Measurements from ENCODE around the gene DDX39B. TPM values are rescaled to one million over a fixed set of nuclear protein-coding genes. Genes with fewer than 3 reads are reported as not detected.
A peak's percentile ranks its signal among the peaks of the same experiment; 100 is the strongest.

DDX39B gene
- total and polyA plus RNA-seq, 7 experiments from 2014 or later = 106 to 761 (median 506) TPM

DNA sequence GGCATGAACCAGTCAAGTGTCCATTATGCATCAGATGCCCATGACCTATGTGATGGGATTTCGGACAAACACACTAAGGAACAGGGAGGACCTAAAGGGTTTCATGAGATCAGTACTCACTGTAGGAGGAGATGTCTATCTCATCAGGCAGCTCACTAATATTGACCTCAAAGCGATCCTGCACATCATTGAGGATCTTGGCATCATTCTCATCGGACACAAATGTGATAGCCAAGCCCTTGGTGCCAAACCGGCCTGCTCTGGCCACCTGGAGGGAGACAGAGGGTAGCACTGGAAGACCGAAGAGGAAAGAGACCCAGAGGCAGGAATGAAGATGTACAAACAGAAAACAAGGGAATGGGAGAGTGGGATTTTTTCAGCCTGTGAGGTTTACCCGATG, 11.1 kb downstream of the DDX39B start:
- Mint-ChIP-seq H3K9me3 (no peaks in the 10 kb centered on the region), H3K27ac (no peak overlapping the region), H3K36me3 (peaks cover 4 to 37% (median 22%) of the 10 kb centered on the region in 5 donors), H3K27me3 (no peaks in the 10 kb centered on the region), H3K4me1 (peaks cover 12 to 32% (median 21%) of the 10 kb centered on the region in 7 donors), H3K4me3 (no peak overlapping the region)
- H3K36me3 ChIP-seq (ENCODE audit: control insufficient read depth in 2 of 3, insufficient read depth in 3 of 3, low read length in 3 of 3) = peaks cover 40 to 61% (median 47%) of the 10 kb centered on the region in 3 experiments
- intact Hi-C loops (cut with micrococcal nuclease) = no loop called here
- no peaks in the 10 kb centered on the region for H3K4me1 ChIP-seq (ENCODE audit: control insufficient read depth in 2 of 2, insufficient read depth in 2 of 2, low read length in 2 of 2)
- POLR2A ChIA-PET = no interaction called here
- CTCF ChIA-PET = no interaction called here
- H3K4me3 ChIP-seq (ENCODE audit: low read length) = no peak overlapping the region
- DNase-seq (no peak), ATAC-seq (no peak)
- H3K27ac ChIP-seq (ENCODE audit: low read depth, low read length) = no peak overlapping the region
- H3K9me3 ChIP-seq (ENCODE audit: control insufficient read depth in 2 of 3, low read length in 3 of 3) = no peaks in the 10 kb centered on the region
- no peaks in the 10 kb centered on the region for H3K27me3 ChIP-seq (ENCODE audit: control insufficient read depth in 2 of 2, insufficient read depth in 2 of 2, low read length in 2 of 2)

DNA sequence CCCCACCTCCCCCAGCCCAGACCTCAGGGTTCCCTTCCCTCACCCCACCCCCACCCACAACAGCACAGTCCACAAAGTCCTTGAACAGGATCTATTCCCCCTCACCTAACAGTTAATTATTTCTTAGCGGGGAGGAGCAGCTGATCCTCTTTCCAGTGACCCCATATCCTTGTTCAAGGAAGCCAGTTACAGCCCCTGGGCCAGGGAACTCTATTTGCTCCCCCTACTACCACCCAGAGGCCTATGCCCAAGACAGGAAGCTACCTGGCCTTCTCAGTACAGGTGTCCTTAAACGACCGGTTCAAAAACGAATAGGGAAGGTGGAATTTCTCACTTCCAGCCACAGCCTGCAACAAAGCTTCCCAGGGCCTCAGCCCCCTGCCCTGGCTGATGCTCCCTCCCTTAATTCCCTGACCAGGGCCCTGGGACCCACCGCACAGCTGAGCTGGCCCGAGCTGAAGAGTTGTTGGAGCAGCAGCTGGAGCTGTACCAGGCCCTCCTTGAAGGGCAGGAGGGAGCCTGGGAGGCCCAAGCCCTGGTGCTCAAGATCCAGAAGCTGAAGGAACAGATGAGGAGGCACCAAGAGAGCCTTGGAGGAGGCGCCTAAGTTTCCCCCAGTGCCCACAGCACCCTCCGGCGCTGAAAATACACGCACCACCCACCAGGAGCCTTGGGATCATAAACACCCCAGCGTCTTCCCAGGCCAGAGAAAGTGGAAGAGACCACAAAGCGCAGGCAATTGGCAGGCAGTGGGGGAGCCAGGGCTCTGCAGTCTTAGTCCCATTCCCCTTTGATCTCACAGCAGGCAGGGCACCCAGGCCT, 12.3 kb downstream of the DDX39B start:
- Mint-ChIP-seq H3K27me3 (no peaks in the 10 kb centered on the region), H3K27ac (peak overlapping the region in 1 of 9 donors; percentile 32), H3K4me1 (peaks cover 8 to 25% (median 14%) of the 10 kb centered on the region in 7 donors), H3K9me3 (no peaks in the 10 kb centered on the region), H3K4me3 (no peak overlapping the region), H3K36me3 (peaks cover 3 to 31% (median 13%) of the 10 kb centered on the region in 5 donors)
- CTCF ChIA-PET = no interaction called here
- POLR2A ChIA-PET = interaction anchor here (0.5 to 2.0 kb wide), 3 partner anchors 10 to 77 kb away, joined by 3 to 9 read pairs (median 4); no protein-coding TSS in a partner anchor
- H3K4me3 ChIP-seq (ENCODE audit: low read length) = no peak overlapping the region
- H3K27me3 ChIP-seq (ENCODE audit: control insufficient read depth in 2 of 2, insufficient read depth in 2 of 2, low read length in 2 of 2) = no peaks in the 10 kb centered on the region
- H3K27ac ChIP-seq (ENCODE audit: low read depth, low read length) = no peak overlapping the region
- DNase-seq = no peak
- ATAC-seq = peak; percentile 22
- intact Hi-C loops (cut with micrococcal nuclease) = no loop called here
- no peaks in the 10 kb centered on the region for H3K9me3 ChIP-seq (ENCODE audit: control insufficient read depth in 2 of 3, low read length in 3 of 3)
- H3K36me3 ChIP-seq (ENCODE audit: control insufficient read depth in 2 of 3, insufficient read depth in 3 of 3, low read length in 3 of 3) = peaks cover 29 to 50% (median 36%) of the 10 kb centered on the region in 3 experiments
- H3K4me1 ChIP-seq (ENCODE audit: control insufficient read depth in 2 of 2, insufficient read depth in 2 of 2, low read length in 2 of 2) = no peaks in the 10 kb centered on the region

DNA sequence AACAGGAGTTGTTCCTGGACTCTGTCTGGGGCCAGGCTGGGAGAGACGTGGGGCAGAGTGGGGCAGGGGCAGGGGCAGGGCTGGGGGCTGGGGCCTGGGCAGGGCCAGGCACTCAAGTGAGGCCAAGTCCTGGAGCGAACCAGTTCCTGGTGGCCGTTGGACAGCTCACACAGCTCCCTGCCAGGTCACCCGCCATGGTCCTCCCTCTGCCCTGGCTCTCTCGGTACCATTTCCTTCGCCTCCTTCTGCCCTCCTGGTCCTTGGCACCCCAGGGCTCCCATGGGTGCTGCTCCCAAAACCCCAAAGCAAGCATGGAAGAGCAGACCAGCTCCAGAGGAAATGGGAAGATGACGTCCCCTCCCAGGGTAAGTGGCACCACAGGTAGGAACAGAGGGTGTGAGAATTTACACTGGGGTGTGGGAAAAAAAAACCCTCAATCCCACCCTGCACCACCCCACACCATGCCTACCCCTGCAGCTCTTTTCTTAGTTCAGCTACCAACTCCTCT, 12.9 kb downstream of the DDX39B start, which contains the start of gene MCCD1:
Gene MCCD1, plus strand, starts transcription at position 142 of the 508 bp plus-strand sequence. Its CDS starts 53 bp downstream, at position 195.
- intact Hi-C loops (cut with micrococcal nuclease) = no loop called here
- CTCF ChIA-PET = no interaction called here
- H3K9me3 ChIP-seq (ENCODE audit: control insufficient read depth in 2 of 3, low read length in 3 of 3) = no peaks in the 10 kb centered on the region
- H3K27ac ChIP-seq (ENCODE audit: low read depth, low read length) = no peak within 1 kb of the TSS
- Mint-ChIP-seq H3K27ac (peak within 1 kb of the TSS in 4 of 9 donors; percentile 32 to 73 (median 57)), H3K36me3 (peaks cover 3 to 29% (median 13%) of the 10 kb centered on the region in 5 donors), H3K27me3 (no peaks in the 10 kb centered on the region), H3K4me3 (no peak within 1 kb of the TSS), H3K4me1 (peaks cover 8 to 25% (median 14%) of the 10 kb centered on the region in 7 donors), H3K9me3 (no peaks in the 10 kb centered on the region)
- POLR2A ChIA-PET = interaction anchor here (0.5 to 2.0 kb wide), 2 partner anchors 11 to 78 kb away, joined by 4 to 9 read pairs; no protein-coding TSS in a partner anchor
- DNase-seq (no peak), ATAC-seq (peak; percentile 10)
- peaks cover 26 to 43% (median 30%) of the 10 kb centered on the region in 3 experiments for H3K36me3 ChIP-seq (ENCODE audit: control insufficient read depth in 2 of 3, insufficient read depth in 3 of 3, low read length in 3 of 3)
- no peaks in the 10 kb centered on the region for H3K4me1 ChIP-seq (ENCODE audit: control insufficient read depth in 2 of 2, insufficient read depth in 2 of 2, low read length in 2 of 2)
- no peaks in the 10 kb centered on the region for H3K27me3 ChIP-seq (ENCODE audit: control insufficient read depth in 2 of 2, insufficient read depth in 2 of 2, low read length in 2 of 2)
- no peak within 1 kb of the TSS for H3K4me3 ChIP-seq (ENCODE audit: low read length)

DNA sequence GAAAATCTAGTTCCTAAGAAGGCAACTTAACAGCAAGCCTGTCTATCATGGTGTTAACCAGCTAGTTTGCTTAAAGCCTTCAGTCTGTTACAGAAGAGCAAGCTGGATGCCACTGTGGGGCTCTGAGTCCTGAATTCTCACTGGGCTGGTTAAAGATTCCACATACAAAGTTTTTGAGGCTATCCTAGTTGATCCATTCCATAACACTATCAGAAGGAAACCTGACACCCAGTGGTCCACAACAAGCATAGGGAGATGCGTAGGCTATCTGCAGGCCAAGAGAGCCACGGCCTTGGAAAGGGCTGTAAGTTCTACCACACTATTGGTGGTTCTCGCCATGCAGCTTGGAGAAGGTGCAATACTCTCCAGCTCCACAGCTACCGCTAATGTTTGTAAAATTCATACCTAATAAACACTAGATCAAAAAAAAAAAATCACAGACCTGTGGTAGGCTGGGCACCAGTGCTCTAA, 13.5 kb downstream of the DDX39B start:
- peak overlapping the region in 3 of 9 donors; percentile 42 to 73 (median 72) for H3K27ac Mint-ChIP-seq

DNA sequence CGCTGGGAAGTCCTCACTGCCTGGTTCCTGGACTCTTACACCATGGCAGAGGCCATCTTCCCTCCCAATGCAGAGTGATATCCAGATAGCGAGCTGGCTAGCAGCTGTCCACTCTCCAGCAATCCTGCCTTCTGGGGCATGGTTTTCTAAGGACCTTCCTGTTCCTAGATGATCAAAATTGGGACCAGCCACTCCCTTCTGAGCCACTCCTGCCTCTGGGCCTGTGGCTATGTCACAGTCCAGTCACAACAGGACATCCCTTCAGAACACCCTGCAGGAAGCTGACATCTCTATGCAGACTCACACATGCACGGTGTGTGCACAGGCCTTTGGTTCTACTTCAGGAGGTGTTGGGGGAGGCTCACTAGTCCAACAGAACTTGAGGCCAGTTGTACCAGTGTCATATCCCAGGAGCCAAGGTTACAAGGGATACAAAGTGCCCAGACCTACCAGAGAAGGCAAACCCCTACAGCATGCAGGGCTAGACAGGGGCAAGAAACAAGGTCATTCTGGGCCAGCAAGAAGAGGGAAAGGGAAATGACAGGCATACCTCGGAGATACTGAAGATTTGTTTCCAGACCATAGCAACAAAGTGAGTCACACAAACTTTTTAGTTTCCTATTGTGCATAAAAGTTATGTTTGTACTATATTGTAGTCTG, 15.7 kb downstream of the DDX39B start:
- H3K9me3 ChIP-seq (ENCODE audit: control insufficient read depth in 2 of 3, low read length in 3 of 3) = no peaks in the 10 kb centered on the region
- Mint-ChIP-seq H3K27me3 (peaks cover 0 to 17% (median 0%) of the 10 kb centered on the region in 5 donors), H3K4me1 (peaks cover 0 to 10% (median 6%) of the 10 kb centered on the region in 7 donors), H3K4me3 (no peak overlapping the region), H3K36me3 (peaks cover 3 to 13% (median 6%) of the 10 kb centered on the region in 5 donors), H3K9me3 (no peaks in the 10 kb centered on the region), H3K27ac (peak overlapping the region in 1 of 9 donors; percentile 74)
- peak; percentile 18 for ATAC-seq
- no peaks in the 10 kb centered on the region for H3K27me3 ChIP-seq (ENCODE audit: control insufficient read depth in 2 of 2, insufficient read depth in 2 of 2, low read length in 2 of 2)
- ChIA-PET POLR2A (no interaction called here), CTCF (interaction anchor here (0.9 kb wide), 1 partner anchor 128 kb away, joined by 3 read pairs; no protein-coding TSS in a partner anchor)
- DNase-seq = no peak
- H3K36me3 ChIP-seq (ENCODE audit: control insufficient read depth in 2 of 3, insufficient read depth in 3 of 3, low read length in 3 of 3) = peaks cover 12 to 16% (median 13%) of the 10 kb centered on the region in 3 experiments
- intact Hi-C loops (cut with micrococcal nuclease) = no loop called here
- no peak overlapping the region for H3K4me3 ChIP-seq (ENCODE audit: low read length)
- H3K4me1 ChIP-seq (ENCODE audit: control insufficient read depth in 2 of 2, insufficient read depth in 2 of 2, low read length in 2 of 2) = no peaks in the 10 kb centered on the region
- H3K27ac ChIP-seq (ENCODE audit: low read depth, low read length) = no peak overlapping the region

More for the DNA sequence above, 13.5 kb downstream of the DDX39B start:
- ChIA-PET POLR2A (interaction anchor here (2.0 kb wide), 1 partner anchor 11 kb away, joined by 9 read pairs; no protein-coding TSS in a partner anchor), CTCF (interaction anchor here (0.6 kb wide), 1 partner anchor 13 kb away, joined by 4 read pairs; no protein-coding TSS in a partner anchor)
- Histone ChIP-seq H3K9me3 (ENCODE audit: control insufficient read depth in 2 of 3, low read length in 3 of 3) (no peaks in the 10 kb centered on the region), H3K36me3 (ENCODE audit: control insufficient read depth in 2 of 3, insufficient read depth in 3 of 3, low read length in 3 of 3) (peaks cover 23 to 38% (median 24%) of the 10 kb centered on the region in 3 experiments), H3K4me1 (ENCODE audit: control insufficient read depth in 2 of 2, insufficient read depth in 2 of 2, low read length in 2 of 2) (no peaks in the 10 kb centered on the region), H3K27ac (ENCODE audit: low read depth, low read length) (no peak overlapping the region), H3K27me3 (ENCODE audit: control insufficient read depth in 2 of 2, insufficient read depth in 2 of 2, low read length in 2 of 2) (no peaks in the 10 kb centered on the region), H3K4me3 (ENCODE audit: low read length) (no peak overlapping the region)
- intact Hi-C loops (cut with micrococcal nuclease) = no loop called here
- Mint-ChIP-seq H3K4me1 (peaks cover 8 to 23% (median 10%) of the 10 kb centered on the region in 7 donors), H3K36me3 (peaks cover 3 to 27% (median 11%) of the 10 kb centered on the region in 5 donors), H3K27me3 (no peaks in the 10 kb centered on the region), H3K4me3 (no peak overlapping the region), H3K9me3 (no peaks in the 10 kb centered on the region)
- no peak for DNase-seq
- peak; percentile 22 for ATAC-seq

DNA sequence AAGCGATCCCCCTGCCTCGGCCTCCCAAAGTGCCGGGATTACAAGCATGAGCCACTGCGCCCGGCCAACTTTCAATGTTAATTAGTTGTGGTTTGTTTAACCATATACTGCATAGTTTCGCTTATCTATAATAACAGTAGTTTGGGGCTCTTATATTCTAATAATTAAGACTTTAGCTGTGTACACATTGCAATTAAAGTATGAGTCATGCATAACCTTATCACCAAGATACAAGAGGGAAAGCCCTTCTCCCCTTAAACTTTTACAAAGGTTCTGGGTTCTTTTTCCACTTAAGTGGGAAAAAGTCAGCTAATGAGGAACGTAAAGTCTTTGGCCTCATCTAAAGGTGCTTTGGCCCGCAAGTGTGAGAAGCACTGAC, 16.3 kb downstream of the DDX39B start:
- ChIA-PET POLR2A (no interaction called here), CTCF (no interaction called here)
- no peak for ATAC-seq
- H3K36me3 ChIP-seq (ENCODE audit: control insufficient read depth in 2 of 3, insufficient read depth in 3 of 3, low read length in 3 of 3) = peaks cover 7 to 11% (median 7%) of the 10 kb centered on the region in 3 experiments
- H3K27me3 ChIP-seq (ENCODE audit: control insufficient read depth in 2 of 2, insufficient read depth in 2 of 2, low read length in 2 of 2) = no peaks in the 10 kb centered on the region
- H3K4me3 Mint-ChIP-seq = no peak overlapping the region
- no peak overlapping the region for H3K4me3 ChIP-seq (ENCODE audit: low read length)
- DNase-seq = no peak
- no peak overlapping the region for H3K27ac ChIP-seq (ENCODE audit: low read depth, low read length)
- H3K27me3 Mint-ChIP-seq = peaks cover 0 to 20% (median 0%) of the 10 kb centered on the region in 5 donors
- H3K27ac Mint-ChIP-seq = no peak overlapping the region
- H3K4me1 ChIP-seq (ENCODE audit: control insufficient read depth in 2 of 2, insufficient read depth in 2 of 2, low read length in 2 of 2) = no peaks in the 10 kb centered on the region
- H3K9me3 Mint-ChIP-seq = no peaks in the 10 kb centered on the region
- no peaks in the 10 kb centered on the region for H3K9me3 ChIP-seq (ENCODE audit: control insufficient read depth in 2 of 3, low read length in 3 of 3)
- intact Hi-C loops (cut with micrococcal nuclease) = no loop called here
- H3K36me3 Mint-ChIP-seq = peaks cover under 1 to 9% (median 4%) of the 10 kb centered on the region in 5 donors
- peaks cover 0 to 7% (median 3%) of the 10 kb centered on the region in 7 donors for H3K4me1 Mint-ChIP-seq
